Activated T-cell treated with anti-CD3 and anti-CD28 coated beads for 24 hours (primary cell): ENCODE data around the gene SRCAP.
"Not testable (repeated sequence)": the region's sequence is repeated elsewhere in the genome, so short reads cannot be mapped to it uniquely, and the experiment has no call there.

Source experiments
- DNase-seq: peaks from one replicate; pipeline ENCODE4 v3.0.0-alpha.2; 2020; ENCODE audit warnings: low read depth

The SRCAP gene

DNA sequence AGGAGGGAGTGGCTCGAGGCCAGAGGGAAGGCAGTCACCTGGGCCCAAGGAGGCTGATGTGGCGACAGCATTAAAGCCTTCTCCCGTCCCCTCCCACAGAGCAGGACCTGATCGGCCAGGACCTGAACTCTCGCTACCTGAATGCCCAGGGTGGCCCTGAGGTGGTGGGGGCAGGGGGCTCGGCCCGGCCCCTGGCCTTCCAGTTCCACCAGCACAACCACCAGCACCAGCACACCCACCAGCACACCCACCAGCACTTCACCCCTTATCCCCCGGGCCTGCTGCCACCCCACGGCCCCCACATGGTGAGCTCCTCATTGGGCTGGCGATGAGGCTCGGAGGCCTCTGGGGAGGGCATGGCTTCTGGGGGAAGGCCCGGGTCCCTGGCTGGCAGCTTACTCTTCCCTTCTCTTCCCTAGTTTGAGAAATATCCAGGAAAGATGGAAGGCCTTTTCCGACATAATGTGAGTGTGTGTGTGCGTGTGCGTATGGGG, 34.3 kb upstream of the SRCAP start:
- DNase-seq, result no peak

DNA sequence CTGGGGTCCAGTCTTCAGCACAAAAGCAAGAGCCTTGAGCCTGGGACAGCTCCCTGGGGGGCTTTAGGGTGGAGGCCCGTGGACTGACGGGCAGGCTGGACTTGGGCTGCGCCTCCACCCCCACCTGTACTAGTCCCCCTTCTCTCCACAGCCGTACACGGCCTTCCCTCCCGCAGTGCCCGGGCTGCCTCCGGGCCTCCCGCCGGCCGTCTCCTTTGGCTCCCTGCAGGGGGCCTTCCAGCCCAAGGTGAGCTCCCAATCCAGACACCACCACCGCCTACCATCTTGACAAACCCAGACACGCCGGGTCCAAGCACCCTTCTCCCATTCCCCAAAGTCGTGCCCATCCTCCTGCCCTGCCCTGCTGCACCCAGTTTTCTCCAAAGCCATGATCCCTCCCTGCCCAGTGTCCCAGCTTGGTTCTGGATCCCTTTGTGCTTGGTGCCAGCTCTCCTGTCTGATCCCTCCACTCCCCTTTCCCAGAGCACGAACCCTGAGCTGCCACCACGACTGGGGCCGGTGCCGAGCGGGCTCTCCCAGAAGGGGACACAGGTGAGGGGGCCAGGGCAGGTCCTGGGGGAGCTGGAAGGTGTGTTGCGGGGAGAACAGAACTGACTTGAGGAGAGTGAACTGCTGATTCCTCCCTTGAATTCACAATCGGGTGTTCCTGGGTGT, 33.7 kb upstream of the SRCAP start:
- no peak for DNase-seq

DNA sequence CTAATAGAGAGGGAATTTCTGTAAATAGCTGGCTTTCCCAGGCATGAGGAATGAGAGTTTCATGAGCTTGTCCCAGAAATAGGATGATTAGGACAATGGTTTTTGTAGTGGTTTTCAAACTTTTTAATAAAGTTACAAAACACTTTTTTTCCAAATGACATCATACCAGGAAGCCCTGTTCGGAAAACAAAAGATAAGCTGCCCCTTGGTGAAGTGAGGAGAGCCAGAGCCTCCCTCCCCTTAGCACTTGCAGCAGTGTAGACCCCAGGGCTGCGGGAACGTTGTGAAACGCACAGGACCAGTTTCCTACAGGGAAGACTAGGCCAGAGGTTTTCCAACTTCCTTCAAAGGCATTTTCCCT, 33.2 kb upstream of the SRCAP start:
- no peak for DNase-seq

DNA sequence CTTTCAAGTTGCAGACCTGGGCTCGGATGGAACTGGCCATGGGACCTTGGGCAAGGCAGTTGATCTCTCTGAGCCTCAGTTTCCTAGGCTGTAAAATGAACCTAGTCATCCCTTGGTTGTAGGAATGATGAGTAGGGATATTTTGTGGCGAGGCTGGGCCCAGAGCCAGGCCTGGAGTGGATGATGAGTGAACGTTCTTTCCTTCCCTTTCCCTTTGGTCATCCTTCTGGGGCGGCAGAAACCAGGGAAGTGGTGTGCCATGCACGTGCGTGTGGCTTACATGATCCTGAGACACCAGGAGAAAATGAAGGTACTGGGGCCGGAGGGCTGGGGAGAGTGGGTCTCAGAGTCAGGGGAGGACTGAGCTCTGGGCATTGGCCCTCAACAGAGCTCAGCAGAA, 32.3 kb upstream of the SRCAP start:
- DNase-seq, result no peak

DNA sequence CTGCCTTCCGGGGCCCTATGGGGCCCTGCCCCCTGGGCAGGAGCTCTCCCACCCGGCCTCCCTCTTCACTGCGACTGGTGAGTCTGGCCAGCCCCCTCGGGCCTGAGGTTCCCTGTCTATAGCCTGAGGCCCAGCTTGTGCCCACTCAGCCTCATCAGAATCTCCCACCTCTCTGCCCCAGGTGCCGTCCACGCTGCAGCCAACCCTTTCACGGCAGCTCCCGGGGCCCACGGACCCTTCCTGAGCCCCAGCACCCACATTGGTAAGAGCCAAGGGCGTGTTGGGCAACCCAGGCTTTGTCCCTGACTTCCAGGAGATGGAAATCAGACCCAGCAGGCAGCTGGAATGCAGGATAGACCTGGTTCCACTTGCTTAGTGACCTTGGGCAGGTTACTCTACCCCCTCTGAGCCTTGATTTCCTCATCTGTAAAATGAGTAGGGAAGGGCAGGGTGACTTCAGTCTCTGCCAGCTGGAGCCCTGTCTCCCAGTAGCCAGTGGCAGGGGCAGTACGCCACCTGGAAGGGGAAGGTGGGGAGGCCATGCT, 31.5 kb upstream of the SRCAP start:
- no peak for DNase-seq

DNA sequence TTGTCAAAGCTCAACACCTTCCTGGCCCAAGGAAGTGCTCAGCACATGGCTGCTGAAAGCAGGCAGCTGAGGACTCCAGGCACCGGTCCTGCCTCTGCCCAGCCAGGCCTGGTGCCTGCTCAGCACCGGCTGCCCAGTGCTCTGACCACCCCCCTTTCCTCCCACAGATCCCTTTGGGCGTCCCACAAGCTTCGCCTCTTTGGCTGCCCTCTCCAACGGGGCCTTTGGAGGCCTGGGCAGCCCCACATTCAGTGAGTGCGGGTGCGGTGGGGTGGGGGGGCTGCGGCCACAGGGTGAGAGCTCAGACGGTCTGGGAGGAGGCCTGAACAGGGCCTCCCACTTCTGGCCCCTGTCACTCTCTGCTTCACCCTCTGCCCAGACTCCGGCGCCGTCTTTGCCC, 30.6 kb upstream of the SRCAP start:
- no peak for DNase-seq

DNA sequence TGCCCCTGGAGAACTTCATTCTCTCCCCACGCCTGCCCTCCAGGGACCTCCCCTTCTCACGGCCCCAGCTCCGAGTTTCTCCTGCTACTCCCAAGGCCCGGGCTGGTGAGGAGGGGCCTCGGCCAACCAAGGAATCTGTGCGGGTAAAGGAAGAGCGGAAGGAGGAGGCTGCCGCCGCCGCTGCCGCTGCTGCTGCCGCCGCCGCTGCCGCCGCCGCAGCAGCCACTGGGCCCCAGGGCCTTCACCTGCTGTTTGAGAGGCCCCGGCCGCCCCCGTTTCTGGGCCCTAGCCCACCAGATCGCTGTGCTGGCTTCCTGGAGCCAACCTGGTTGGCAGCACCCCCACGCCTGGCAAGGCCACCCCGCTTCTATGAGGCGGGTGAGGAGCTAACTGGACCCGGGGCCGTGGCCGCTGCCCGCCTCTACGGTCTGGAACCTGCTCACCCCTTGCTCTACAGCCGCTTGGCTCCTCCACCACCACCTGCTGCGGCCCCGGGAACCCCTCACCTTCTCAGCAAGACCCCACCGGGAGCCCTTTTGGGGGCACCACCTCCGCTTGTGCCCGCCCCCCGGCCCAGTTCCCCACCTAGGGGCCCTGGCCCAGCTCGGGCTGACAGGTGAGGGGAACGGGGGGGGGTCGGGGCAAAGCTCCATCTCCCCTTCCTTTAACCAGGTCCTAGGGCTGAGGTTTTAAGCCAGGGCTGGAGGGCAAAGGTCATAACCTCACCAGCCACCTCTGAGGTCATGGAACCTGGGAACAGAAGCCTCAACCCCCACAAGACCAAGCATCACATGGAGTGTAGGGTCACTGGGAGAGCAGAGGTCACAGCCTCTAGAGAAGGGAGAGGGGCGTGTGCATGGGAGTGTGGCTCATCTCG, 29.7 kb upstream of the SRCAP start:
- DNase-seq, result no peak

- no peak for DNase-seq
Observed at GRCh38 chr16:30669903-30670824, 28.8 kb upstream of the SRCAP start.

GRCh38 chr16:30675143-30675542, 23.8 kb upstream of the SRCAP start:
- no peak for DNase-seq

- DNase-seq, result no peak
Observed at GRCh38 chr16:30677931-30678585, 20.9 kb upstream of the SRCAP start.

DNA sequence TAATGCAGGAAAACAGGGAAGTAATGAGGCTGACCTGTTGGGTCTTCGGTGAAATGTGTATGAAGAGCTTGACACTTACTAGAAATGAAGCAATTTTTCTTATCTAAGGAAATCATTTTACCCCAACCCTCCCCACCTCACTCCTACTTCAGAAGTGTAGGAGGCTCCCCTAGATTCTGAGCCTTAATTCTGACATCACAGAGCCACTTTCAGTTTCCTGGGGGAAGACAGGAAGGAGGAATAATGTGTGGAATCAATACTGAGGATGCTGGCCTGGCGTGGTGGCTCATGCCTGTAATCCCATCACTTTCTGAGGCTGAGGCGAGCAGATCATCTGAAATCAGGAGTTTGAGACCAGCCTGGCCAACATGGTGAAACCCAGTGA, 20.4 kb upstream of the SRCAP start:
- no peak for DNase-seq

DNA sequence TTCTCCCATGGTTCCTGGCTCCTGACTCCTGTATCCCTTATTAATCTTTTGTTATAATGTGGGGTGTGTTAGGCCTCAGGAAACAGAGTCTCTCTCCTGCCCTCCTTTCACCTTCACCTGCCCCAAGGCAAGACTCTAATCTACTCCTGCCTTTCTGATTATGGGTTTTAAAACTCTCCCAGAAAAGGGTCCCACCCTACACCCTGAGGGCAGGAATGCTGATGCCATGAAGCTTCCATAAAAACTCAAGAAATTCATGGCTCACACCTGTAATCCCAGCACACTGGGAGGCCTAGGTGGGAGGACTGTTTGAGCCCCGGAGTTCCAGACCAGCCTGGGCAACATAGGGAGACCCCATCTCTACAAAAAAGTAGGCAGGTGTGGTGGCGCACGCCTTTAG, 18.6 kb upstream of the SRCAP start:
- no peak for DNase-seq

DNA sequence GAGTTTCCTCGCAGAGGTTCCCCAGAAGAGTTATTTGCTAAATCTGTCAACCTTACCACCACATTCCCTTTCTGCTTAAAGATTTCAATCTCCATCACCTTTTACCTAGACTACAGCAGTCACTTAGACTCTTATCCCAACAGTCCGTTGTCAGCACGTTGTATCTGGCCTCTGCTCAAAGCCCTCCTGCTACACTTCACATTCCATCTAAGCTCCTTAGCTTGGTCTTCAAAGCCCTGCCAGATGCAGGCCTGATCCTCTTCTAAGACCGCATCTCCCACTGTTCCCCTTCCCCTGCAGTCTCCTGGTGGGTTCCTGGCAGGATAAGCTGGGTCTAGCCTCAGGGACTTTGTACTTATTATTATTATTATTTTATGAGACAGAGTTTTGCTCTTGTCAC, 10.3 kb upstream of the SRCAP start:
- no peak for DNase-seq

DNA sequence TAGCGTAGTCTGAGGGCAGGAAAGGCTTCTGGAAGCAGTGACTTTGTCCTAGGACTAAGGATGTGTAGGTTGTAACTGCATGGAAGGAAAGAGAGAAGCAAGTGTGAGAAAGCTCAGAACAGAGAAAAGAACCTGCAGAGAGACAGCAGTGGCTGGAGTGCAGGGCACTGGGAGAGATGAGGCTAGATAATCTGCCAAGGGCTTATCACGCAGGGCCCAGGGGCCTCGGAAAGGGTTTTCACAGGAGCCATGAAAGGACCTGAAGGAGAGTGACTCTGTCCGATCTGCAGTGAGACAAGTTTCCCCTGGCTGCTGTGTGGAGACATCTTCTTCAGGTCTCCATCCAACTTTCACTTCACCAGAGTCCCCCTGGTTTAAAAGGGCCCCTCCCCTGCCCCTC, 7.1 kb upstream of the SRCAP start:
- DNase-seq, result no peak

GRCh38 chr16:30692396-30693064, 6.4 kb upstream of the SRCAP start:
- DNase-seq, result no peak

GRCh38 chr16:30694926-30695693, 3.9 kb upstream of the SRCAP start:
- DNase-seq, result no peak

- not testable (repeated sequence) for DNase-seq
Observed at GRCh38 chr16:30696646-30697045, 2.3 kb upstream of the SRCAP start.

- DNase-seq, result no peak
Observed at GRCh38 chr16:30697264-30698138, 1.5 kb upstream of the SRCAP start.

GRCh38 chr16:30698139-30698815, 694 bp upstream of the SRCAP start:
- DNase-seq, result peak; percentile 99
